HCT116 (cell line): ENCODE results near the gene SRGAP2C. TPM values are rescaled to one million over a fixed set of nuclear protein-coding genes. Genes with fewer than 3 reads are reported as not detected.
"Not testable (repeated sequence)": the region's sequence is repeated elsewhere in the genome, so short reads cannot be mapped to it uniquely, and the experiment has no call there.

Experiments
- ATAC-seq: fragments of 200-7000 bp; cut with Tn5 transposase; 2 replicates; pipeline ENCODE4 v1.9.1; 2020; ENCODE audit warnings: mild to moderate bottlenecking, moderate library complexity
- BruUV-seq: library from RNA; stranded (reverse); fragments of 400-500 nt; replicated peaks from 2 replicates; lab custom pipeline; 2021; lab: Mats Ljungman, UMichigan
- CTCF ChIA-PET: fragments of 300-600 bp; sonication (Branson Sonifier 250); formaldehyde crosslinking; loops from one replicate; lab custom pipeline; 2021; ENCODE audit warnings: antibody characterized with exemption; lab: Charles Lee
- POLR2A ChIA-PET: fragments of 300-600, 350-600 bp; sonication (Branson Sonifier 250); formaldehyde crosslinking; loops from one replicate; lab custom pipeline; 2021; ENCODE audit warnings: antibody characterized with exemption; lab: Charles Lee
- RAD21 ChIA-PET, 2 experiments: fragments of 300-600 bp; sonication (Branson Sonifier 250); formaldehyde crosslinking; loops; one replicate each; lab custom pipeline; 2023; ENCODE audit warnings: low total read pairs in 2 of 2; ENCODE audit not compliant: uncharacterized antibody in 2 of 2, unreplicated experiment in 2 of 2, low non-redundant PET in 1 of 2; lab: Charles Lee
- DNase-seq: peaks from one replicate; pipeline ENCODE4 v3.0.0-alpha.2; 2010; ENCODE audit warnings: low read depth, low spot score
- H2AFZ ChIP-seq: fragments of 200-600 bp; shearing (Covaris generic), sonication (generic); 2 replicates; pipeline ENCODE4 v1.6.1; 2017; ENCODE audit warnings: low read depth, mixed run types, mixed read lengths, antibody characterized with exemption, low read length; ENCODE audit not compliant: poor library complexity, severe bottlenecking
- H3K27ac ChIP-seq: 2 replicates; pipeline ENCODE4 v1.5.1; 2012; ENCODE audit warnings: low read depth, low read length
- H3K27me3 ChIP-seq: fragments of 200-600 bp; sonication (generic); 2 replicates; pipeline ENCODE4 v1.6.1; 2016; ENCODE audit warnings: mixed run types, low read length, mixed read lengths; ENCODE audit not compliant: insufficient read depth
- H3K36me3 ChIP-seq, 2 experiments: fragments of 200-500 bp in 1 of 2; fragments of 200-600 bp in 1 of 2; sonication (Bioruptor generic) in 1 of 2; sonication (generic) in 1 of 2; 2 replicates each; pipeline versions ENCODE4 v1.5.1 to v1.6.1; 2014 to 2016; ENCODE audit warnings: low read length in 2 of 2, inconsistent platforms in 1 of 2, mixed read lengths in 1 of 2, mixed run types in 1 of 2; ENCODE audit not compliant: insufficient read depth in 2 of 2, control insufficient read depth in 1 of 2
- H3K4me1 ChIP-seq, 2 experiments: fragments of 200-600 bp in 1 of 2; sonication (generic) in 1 of 2; 2 replicates each; pipeline versions ENCODE4 v1.5.1 to v1.6.1; 2012 to 2017; ENCODE audit warnings: low read length in 2 of 2, inconsistent platforms in 1 of 2, mild to moderate bottlenecking in 1 of 2, mixed read lengths in 1 of 2, mixed run types in 1 of 2, moderate library complexity in 1 of 2; ENCODE audit not compliant: insufficient read depth in 2 of 2, control insufficient read depth in 1 of 2
- H3K4me2 ChIP-seq: fragments of 200-600 bp; sonication (generic); 2 replicates; pipeline ENCODE4 v1.6.1; 2017; ENCODE audit warnings: mixed run types, low read length, mixed read lengths
- H3K4me3 ChIP-seq, 2 experiments: fragments of 200-600 bp in 1 of 2; sonication (generic) in 1 of 2; replicated peaks in 1 of 2; 2 replicates each; pipeline ENCODE4 v1.5.1; 2011 to 2016; ENCODE audit warnings: low read length in 2 of 2, control low read depth in 1 of 2, low read depth in 1 of 2, mild to moderate bottlenecking in 1 of 2, mixed read lengths in 1 of 2, mixed run types in 1 of 2
- H3K79me2 ChIP-seq: fragments of 200-600 bp; sonication (generic); 2 replicates; pipeline ENCODE4 v1.6.1; 2017; ENCODE audit warnings: mild to moderate bottlenecking, mixed run types, low read length, moderate library complexity, mixed read lengths; ENCODE audit not compliant: insufficient read depth
- H3K9ac ChIP-seq: fragments of 200-600 bp; sonication (generic); 2 replicates; pipeline ENCODE4 v1.6.1; 2016; ENCODE audit warnings: low read length, mixed read lengths
- H3K9me2 ChIP-seq: fragments of 200-600 bp; sonication (generic), shearing (Covaris generic); 2 replicates; pipeline ENCODE4 v1.6.1; 2017; ENCODE audit warnings: mixed run types, mild to moderate bottlenecking, moderate library complexity; ENCODE audit not compliant: insufficient read depth
- H3K9me3 ChIP-seq, 2 experiments: fragments of 200-500 bp in 1 of 2; fragments of 200-600 bp in 1 of 2; sonication (Bioruptor generic) in 1 of 2; sonication (generic) in 1 of 2; 2 replicates each; pipeline ENCODE4 v1.6.1; 2014 to 2017; ENCODE audit warnings: low read length in 2 of 2, mixed read lengths in 2 of 2, inconsistent platforms in 1 of 2, low read depth in 1 of 2, mild to moderate bottlenecking in 1 of 2, mixed run types in 1 of 2, moderate library complexity in 1 of 2; ENCODE audit not compliant: control insufficient read depth in 1 of 2, insufficient read depth in 1 of 2
- H4K20me1 ChIP-seq: fragments of 200-600 bp; sonication (generic), shearing (Covaris generic); 2 replicates; pipeline ENCODE4 v1.6.1; 2017; ENCODE audit warnings: mixed run types, mild to moderate bottlenecking, moderate library complexity; ENCODE audit not compliant: insufficient read depth
- intact Hi-C: fragments of 100-400 bp; cut with micrococcal nuclease; formaldehyde crosslinking; loops from 2 replicates; pipeline ENCODE4 v1.10.0; 2022
- total RNA-seq: library from RNA; stranded (reverse); gene quantifications from one replicate; pipeline ENCODE4 v1.2.1, GENCODE V29; 2021; ENCODE audit not compliant: unreplicated experiment

SRGAP2C gene
- total RNA-seq, 1 experiment from 2014 or later: 21.3 TPM

- POLR2A ChIA-PET, intact Hi-C loops, H3K9me3 ChIP-seq, RAD21 ChIA-PET, H3K4me1 ChIP-seq, DNase-seq, H4K20me1 ChIP-seq, H3K27me3 ChIP-seq, H3K4me3 ChIP-seq, H3K27ac ChIP-seq, H3K4me2 ChIP-seq, H3K79me2 ChIP-seq, CTCF ChIA-PET, H3K9me2 ChIP-seq, BruUV-seq, H3K9ac ChIP-seq, H2AFZ ChIP-seq, H3K36me3 ChIP-seq: not testable (repeated sequence)
- ATAC-seq: 0 out of 2 replicates have a peak, but pooled peaks have one; percentile 27
Observed at GRCh38 chr1:121368910-121369309, 184.1 kb downstream of the SRGAP2C start.

DNA sequence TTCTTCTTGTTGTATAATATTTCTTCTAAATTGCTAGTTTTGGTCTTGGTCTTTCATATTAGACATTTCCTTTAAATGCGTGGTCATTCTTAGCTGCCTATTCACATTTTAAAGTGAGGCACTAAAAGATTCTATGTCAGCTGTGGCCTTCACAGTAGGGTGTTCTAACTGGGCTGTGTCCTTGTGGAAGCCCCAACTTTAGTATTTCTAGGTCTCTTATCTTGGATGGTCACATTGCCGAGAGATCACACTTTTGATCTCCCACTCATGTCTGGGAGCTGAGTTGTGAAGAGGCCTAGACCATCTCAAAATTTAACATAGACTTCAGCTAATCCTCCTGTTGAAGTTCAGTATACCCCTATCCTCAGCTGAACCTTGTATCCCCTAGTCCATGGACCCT is 185.2 kb downstream of the SRGAP2C start:
- H4K20me1 ChIP-seq, H3K4me1 ChIP-seq, H3K9me3 ChIP-seq, H3K9ac ChIP-seq, ATAC-seq, H3K9me2 ChIP-seq, POLR2A ChIA-PET, H3K27ac ChIP-seq, RAD21 ChIA-PET, BruUV-seq, H2AFZ ChIP-seq, DNase-seq, H3K4me3 ChIP-seq, H3K4me2 ChIP-seq, CTCF ChIA-PET, H3K27me3 ChIP-seq, intact Hi-C loops, H3K36me3 ChIP-seq, H3K79me2 ChIP-seq: not testable (repeated sequence)

DNA sequence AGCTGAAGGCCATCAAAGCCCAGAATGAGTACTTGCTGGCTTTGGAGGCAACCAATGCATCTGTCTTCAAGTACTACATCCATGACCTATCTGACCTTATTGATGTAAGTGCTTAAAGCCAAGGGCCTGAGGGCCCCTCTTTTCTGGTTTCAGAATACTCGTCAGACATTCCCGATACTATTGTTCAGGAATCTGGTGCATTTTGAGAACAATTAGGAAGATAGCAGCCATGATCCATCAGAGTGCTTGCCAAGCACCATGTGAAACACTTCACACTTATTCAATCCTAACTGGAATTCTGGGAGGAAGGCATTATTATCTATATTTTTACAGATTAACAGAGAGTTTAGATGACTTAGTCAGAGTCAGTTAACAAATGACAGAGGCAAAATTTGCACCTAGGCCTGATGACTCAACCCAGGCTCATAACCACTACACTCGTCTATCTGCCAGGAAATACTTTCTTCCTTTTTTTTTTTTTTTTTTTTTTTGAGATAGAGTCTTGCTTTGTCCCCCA is 190.1 kb downstream of the SRGAP2C start:
- H3K4me3 ChIP-seq, H2AFZ ChIP-seq, H3K4me2 ChIP-seq, H3K27ac ChIP-seq, H3K79me2 ChIP-seq, RAD21 ChIA-PET, intact Hi-C loops, H3K9me2 ChIP-seq, H3K27me3 ChIP-seq, H3K9ac ChIP-seq, BruUV-seq, H3K9me3 ChIP-seq, H4K20me1 ChIP-seq, H3K36me3 ChIP-seq, DNase-seq, CTCF ChIA-PET, H3K4me1 ChIP-seq, POLR2A ChIA-PET: not testable (repeated sequence)
- peak; percentile 85 for ATAC-seq

DNA sequence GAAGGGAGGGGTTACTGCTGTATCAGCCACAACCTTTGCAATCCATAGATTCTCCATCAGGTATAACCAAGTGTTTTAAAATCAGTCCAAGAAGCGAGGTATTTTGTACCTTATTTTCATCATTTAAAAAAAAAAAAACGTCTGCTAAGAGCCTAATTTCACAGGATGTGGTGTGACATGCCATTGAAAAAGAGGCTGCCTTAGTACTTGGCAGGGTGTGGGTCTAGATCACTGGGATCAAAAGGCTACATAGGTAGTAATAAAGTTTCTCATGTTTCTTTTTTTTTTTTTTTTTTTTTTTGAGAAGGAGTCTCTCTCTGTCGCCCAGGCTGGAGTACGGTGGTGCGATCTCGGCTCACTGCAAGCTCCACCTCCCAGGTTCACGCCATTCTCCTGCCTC is 192.2 kb downstream of the SRGAP2C start:
- H3K4me2 ChIP-seq, BruUV-seq, H3K9ac ChIP-seq, H2AFZ ChIP-seq, H3K9me3 ChIP-seq, H3K4me1 ChIP-seq, POLR2A ChIA-PET, H3K36me3 ChIP-seq, intact Hi-C loops, CTCF ChIA-PET, H3K79me2 ChIP-seq, DNase-seq, H3K9me2 ChIP-seq, H3K27ac ChIP-seq, RAD21 ChIA-PET, H4K20me1 ChIP-seq, ATAC-seq, H3K27me3 ChIP-seq, H3K4me3 ChIP-seq: not testable (repeated sequence)
